Stimulated activated naive CD8-positive, alpha-beta T cell treated with anti-CD3 and anti-CD28 coated beads, Interleukin-15, amount 100 ng/mL, for 72 hours (primary cell): ENCODE measurements around the gene RASGRF2.
A peak's percentile ranks its signal among the peaks of the same experiment; 100 is the strongest.

Experiments
- ATAC-seq: fragments of 150-1000 bp; cut with Tn5 transposase; 2 replicates; pipeline ENCODE4 v1.10.0; 2021; ENCODE audit warnings: mild to moderate bottlenecking, moderate library complexity
- DNase-seq, 2 donors: peaks; one replicate each; pipeline ENCODE4 v3.0.0; 2021 to 2022
- H3K27ac Mint-ChIP-seq, 2 donors: one replicate each; pipeline ENCODE4 v1.8.0; 2022; ENCODE audit warnings: mild to moderate bottlenecking in 2 of 2, mixed read lengths in 2 of 2, moderate library complexity in 2 of 2
- H3K27me3 Mint-ChIP-seq: one replicate; pipeline ENCODE4 v1.8.0; 2022; ENCODE audit warnings: mixed read lengths
- H3K4me1 Mint-ChIP-seq: one replicate; pipeline ENCODE4 v1.8.0; 2022; ENCODE audit warnings: mild to moderate bottlenecking, mixed read lengths
- H3K4me3 Mint-ChIP-seq, 2 donors: one replicate each; pipeline ENCODE4 v1.8.0; 2022; ENCODE audit warnings: mild to moderate bottlenecking in 2 of 2, mixed read lengths in 2 of 2, moderate library complexity in 1 of 2
- H3K9me3 Mint-ChIP-seq, 2 donors: one replicate each; pipeline ENCODE4 v1.8.0; 2022; ENCODE audit warnings: mixed read lengths in 2 of 2

Gene RASGRF2

GRCh38 chr5:80962630-80963520, 2.7 kb downstream of the RASGRF2 start:
- no peak for ATAC-seq
- DNase-seq = no peak
- H3K4me3 Mint-ChIP-seq = peak overlapping the region; percentile 57 to 60
- H3K4me1 Mint-ChIP-seq = peaks cover 64% of the 10 kb centered on the region
- H3K9me3 Mint-ChIP-seq = no peaks in the 10 kb centered on the region
- H3K27me3 Mint-ChIP-seq = no peaks in the 10 kb centered on the region
- H3K27ac Mint-ChIP-seq = no peak overlapping the region

- DNase-seq (no peak), ATAC-seq (no peak)
- Mint-ChIP-seq H3K9me3 (no peaks in the 10 kb centered on the region), H3K27ac (peak overlapping the region in 1 of 2 donors; percentile 69), H3K4me3 (peak overlapping the region; percentile 48 to 57), H3K27me3 (no peaks in the 10 kb centered on the region), H3K4me1 (peaks cover 64% of the 10 kb centered on the region)
Measured at GRCh38 chr5:80963521-80963895, 3.3 kb downstream of the RASGRF2 start.

GRCh38 chr5:80963966-80964481, 3.9 kb downstream of the RASGRF2 start:
- no peaks in the 10 kb centered on the region for H3K27me3 Mint-ChIP-seq
- H3K27ac Mint-ChIP-seq = peak overlapping the region; percentile 19 to 21
- no peaks in the 10 kb centered on the region for H3K9me3 Mint-ChIP-seq
- H3K4me1 Mint-ChIP-seq = peaks cover 65% of the 10 kb centered on the region
- DNase-seq (no peak), ATAC-seq (no peak)
- peak overlapping the region; percentile 68 to 78 for H3K4me3 Mint-ChIP-seq

GRCh38 chr5:80964491-80964890, 4.3 kb downstream of the RASGRF2 start:
- peak overlapping the region in 1 of 2 donors; percentile 19 for H3K27ac Mint-ChIP-seq

GRCh38 chr5:80964919-80965318, 4.8 kb downstream of the RASGRF2 start:
- DNase-seq = no peak
- H3K4me1 Mint-ChIP-seq = peaks cover 58% of the 10 kb centered on the region
- peak overlapping the region in 1 of 2 donors; percentile 86 for H3K27ac Mint-ChIP-seq
- H3K4me3 Mint-ChIP-seq = peak overlapping the region; percentile 68 to 78
- H3K27me3 Mint-ChIP-seq = no peaks in the 10 kb centered on the region
- peak; percentile 10 for ATAC-seq
- H3K9me3 Mint-ChIP-seq = no peaks in the 10 kb centered on the region

More at GRCh38 chr5:80964491-80964890, 4.3 kb downstream of the RASGRF2 start:
- Mint-ChIP-seq H3K4me1 (peaks cover 61% of the 10 kb centered on the region), H3K4me3 (peak overlapping the region; percentile 68 to 78), H3K9me3 (no peaks in the 10 kb centered on the region), H3K27me3 (no peaks in the 10 kb centered on the region)
- DNase-seq = no peak
- ATAC-seq = no peak

GRCh38 chr5:80967500-80968181, 7.5 kb downstream of the RASGRF2 start:
- peak overlapping the region in 1 of 2 donors; percentile 44 for H3K27ac Mint-ChIP-seq
- ATAC-seq = peak; percentile 85
- peak overlapping the region; percentile 34 to 44 for H3K4me3 Mint-ChIP-seq
- peaks cover 79% of the 10 kb centered on the region for H3K4me1 Mint-ChIP-seq
- H3K27me3 Mint-ChIP-seq = no peaks in the 10 kb centered on the region
- H3K9me3 Mint-ChIP-seq = no peaks in the 10 kb centered on the region
- DNase-seq = no peak

GRCh38 chr5:80973027-80973426, 12.9 kb downstream of the RASGRF2 start:
- Mint-ChIP-seq H3K4me1 (peaks cover 74% of the 10 kb centered on the region), H3K27me3 (no peaks in the 10 kb centered on the region), H3K9me3 (no peaks in the 10 kb centered on the region), H3K27ac (no peak overlapping the region), H3K4me3 (peak overlapping the region; percentile 18 to 42)
- ATAC-seq (no peak), DNase-seq (no peak)

- no peaks in the 10 kb centered on the region for H3K27me3 Mint-ChIP-seq
- ATAC-seq = no peak
- H3K4me3 Mint-ChIP-seq = no peak overlapping the region
- H3K27ac Mint-ChIP-seq = peak overlapping the region; percentile 30 to 83
- H3K4me1 Mint-ChIP-seq = peaks cover 84% of the 10 kb centered on the region
- no peak for DNase-seq
- no peaks in the 10 kb centered on the region for H3K9me3 Mint-ChIP-seq
Measured at GRCh38 chr5:80975065-80975464, 14.9 kb downstream of the RASGRF2 start.

- Mint-ChIP-seq H3K27ac (no peak overlapping the region), H3K27me3 (no peaks in the 10 kb centered on the region), H3K4me3 (no peak overlapping the region), H3K4me1 (peaks cover 84% of the 10 kb centered on the region), H3K9me3 (no peaks in the 10 kb centered on the region)
- ATAC-seq (no peak), DNase-seq (no peak)
Measured at GRCh38 chr5:80976985-80977384, 16.8 kb downstream of the RASGRF2 start.

GRCh38 chr5:80977764-80978163, 17.6 kb downstream of the RASGRF2 start:
- no peak for DNase-seq
- peaks cover 82% of the 10 kb centered on the region for H3K4me1 Mint-ChIP-seq
- H3K27ac Mint-ChIP-seq = peak overlapping the region in 1 of 2 donors; percentile 44
- no peak for ATAC-seq
- no peak overlapping the region for H3K4me3 Mint-ChIP-seq
- H3K9me3 Mint-ChIP-seq = peaks cover 0 to 5% of the 10 kb centered on the region in 2 donors
- H3K27me3 Mint-ChIP-seq = no peaks in the 10 kb centered on the region

- Mint-ChIP-seq H3K9me3 (peaks cover 0 to 5% of the 10 kb centered on the region in 2 donors), H3K4me3 (no peak overlapping the region), H3K27me3 (no peaks in the 10 kb centered on the region), H3K4me1 (peaks cover 77% of the 10 kb centered on the region), H3K27ac (peak overlapping the region in 1 of 2 donors; percentile 54)
- DNase-seq = no peak
- ATAC-seq = no peak
Measured at GRCh38 chr5:80978772-80979317, 18.7 kb downstream of the RASGRF2 start.

GRCh38 chr5:80982093-80982492, 21.9 kb downstream of the RASGRF2 start:
- no peak for DNase-seq
- Mint-ChIP-seq H3K4me3 (peak overlapping the region in 1 of 2 donors; percentile 62), H3K27ac (peak overlapping the region; percentile 2 to 86), H3K27me3 (no peaks in the 10 kb centered on the region), H3K4me1 (peaks cover 63% of the 10 kb centered on the region), H3K9me3 (peaks cover 0 to 5% of the 10 kb centered on the region in 2 donors)
- peak; percentile 66 for ATAC-seq

GRCh38 chr5:80985600-80986228, 25.6 kb downstream of the RASGRF2 start:
- H3K4me1 Mint-ChIP-seq = peaks cover 62% of the 10 kb centered on the region
- DNase-seq (no peak), ATAC-seq (peak; percentile 43)
- no peaks in the 10 kb centered on the region for H3K27me3 Mint-ChIP-seq
- H3K27ac Mint-ChIP-seq = peak overlapping the region in 1 of 2 donors; percentile 79
- H3K9me3 Mint-ChIP-seq = peaks cover 0 to 5% of the 10 kb centered on the region in 2 donors
- peak overlapping the region in 1 of 2 donors; percentile 38 for H3K4me3 Mint-ChIP-seq

- H3K27me3 Mint-ChIP-seq = no peaks in the 10 kb centered on the region
- H3K4me3 Mint-ChIP-seq = peak overlapping the region in 1 of 2 donors; percentile 46
- DNase-seq (no peak), ATAC-seq (no peak)
- peak overlapping the region in 1 of 2 donors; percentile 85 for H3K27ac Mint-ChIP-seq
- H3K9me3 Mint-ChIP-seq = peaks cover 0 to 5% of the 10 kb centered on the region in 2 donors
- H3K4me1 Mint-ChIP-seq = peaks cover 63% of the 10 kb centered on the region
Measured at GRCh38 chr5:80986382-80986781, 26.2 kb downstream of the RASGRF2 start.
